Gastroesophageal sphincter (tissue), 4 donors: ENCODE data around the gene DNASE1L2. TPM values are rescaled to one million over a fixed set of nuclear protein-coding genes. Genes with fewer than 3 reads are reported as not detected.
"Not testable (repeated sequence)": the region's sequence is repeated elsewhere in the genome, so short reads cannot be mapped to it uniquely, and the experiment has no call there.

ENCODE experiments used
- ATAC-seq: fragments of 150-250 bp; one replicate; pipeline ENCODE4 v1.9.1; 2016; ENCODE audit warnings: mild to moderate bottlenecking, moderate library complexity
- H3K27ac ChIP-seq, 4 donors: fragments of 200-600 bp; sonication (generic) in 3 of 4; 1 replicate in 3 of 4; 2 replicates in 1 of 4; pipeline ENCODE4 v1.5.1; 2016 to 2019
- H3K27me3 ChIP-seq: fragments of 200-600 bp; sonication (generic); one replicate; pipeline ENCODE4 v1.5.1; 2019
- H3K36me3 ChIP-seq, 2 donors: fragments of 200-600 bp; sonication (generic); one replicate each; pipeline ENCODE4 v1.5.1; 2019; ENCODE audit warnings: control low read depth in 1 of 2
- H3K4me1 ChIP-seq, 3 donors: fragments of 200-600 bp; sonication (generic); 1 replicate in 2 of 3; 2 replicates in 1 of 3; pipeline ENCODE4 v1.5.1; 2016 to 2019; ENCODE audit warnings: control low read depth in 2 of 3
- H3K4me3 ChIP-seq, 2 donors: fragments of 200-600 bp; sonication (generic); one replicate each; pipeline ENCODE4 v1.5.1; 2019; ENCODE audit warnings: mild to moderate bottlenecking in 1 of 2, moderate library complexity in 1 of 2
- H3K9me3 ChIP-seq, 3 donors: fragments of 200-600 bp; sonication (generic); one replicate each; pipeline ENCODE4 v1.5.1; 2017 to 2019; ENCODE audit warnings: control low read depth in 2 of 3
- CTCF ChIP-seq, 4 experiments: fragments of 200-600 bp in 2 of 4; fragments of 450-650 bp in 2 of 4; sonication (generic) in 1 of 4; IDR thresholded peaks; one replicate each; pipeline ENCODE4 v1.5.1; 2017 to 2019; ENCODE audit warnings: antibody characterized with exemption in 4 of 4, mild to moderate bottlenecking in 2 of 4, moderate library complexity in 2 of 4
- EP300 ChIP-seq: sonication (generic); formaldehyde crosslinking; IDR thresholded peaks from one replicate; pipeline ENCODE4 v1.6.1; 2017; ENCODE audit warnings: antibody characterized with exemption, mild to moderate bottlenecking
- POLR2A ChIP-seq, 2 donors: fragments of 450-650 bp; IDR thresholded peaks; one replicate each; pipeline ENCODE4 v1.6.1; 2017; ENCODE audit warnings: antibody characterized with exemption in 2 of 2, mild to moderate bottlenecking in 2 of 2, moderate library complexity in 1 of 2
- POLR2AphosphoS5 ChIP-seq: sonication (generic); formaldehyde crosslinking; IDR thresholded peaks from one replicate; pipeline ENCODE4 v1.6.1; 2017; ENCODE audit warnings: antibody characterized with exemption
- WGBS, 2 donors: methylation state at CpG; one replicate each; pipeline ENCODE4 v1.1.5; 2018; ENCODE audit warnings: low coverage in 1 of 2; 5-methylcytosine and 5-hydroxymethylcytosine counted together
- total RNA-seq, 4 donors: library from RNA; depleted of rRNA; stranded (reverse); fragments of >200 nt; gene quantifications; one replicate each; pipeline ENCODE4 v1.1.0, GENCODE V29; 2016

Gene DNASE1L2
- total RNA-seq, 4 donors from 2014 or later = 0.27 to 1.7 (median 1.1) TPM; not detected in 1

GRCh38 chr16:2267505-2267912 is 31.3 kb downstream of the DNASE1L2 start:
- WGBS, 2 donors = 0% methylated on average over 6 of the region's 54 CpGs; no CpG with 5 or more reads in 1 of the 2 donors
- H3K9me3 ChIP-seq, H3K27me3 ChIP-seq: not testable (repeated sequence)
- H3K4me3 ChIP-seq = peak overlapping the region; percentile 71 to 83
- peak in 1 of 4 experiments; percentile 13 for TF ChIP-seq CTCF (IDR thresholded peaks at IDR 0.05)
- peak overlapping the region; percentile 68 to 96 (median 95) for H3K27ac ChIP-seq
- peaks cover 0 to 29% of the 10 kb centered on the region in 2 donors for H3K36me3 ChIP-seq
- ATAC-seq = peak; percentile 85
- peaks cover 0 to 70% (median 21%) of the 10 kb centered on the region in 3 donors for H3K4me1 ChIP-seq

GRCh38 chr16:2267913-2268666 is 31.8 kb downstream of the DNASE1L2 start, which contains the start of gene RNPS1:
RNPS1 (minus strand) TSS chr16:2268126; CDS start chr16:2264643, 3,483 bp downstream.
- Histone ChIP-seq H3K4me3 (peak within 1 kb of the TSS; percentile 71 to 83), H3K9me3 (no peaks in the 10 kb centered on the region), H3K27me3 (no peaks in the 10 kb centered on the region), H3K27ac (peak within 1 kb of the TSS; percentile 68 to 96 (median 95)), H3K36me3 (peaks cover 0 to 23% of the 10 kb centered on the region in 2 donors), H3K4me1 (peaks cover 0 to 70% (median 21%) of the 10 kb centered on the region in 3 donors)
- TF ChIP-seq EP300 = no peak
- peak; percentile 100 for TF ChIP-seq POLR2AphosphoS5
- no peak for TF ChIP-seq CTCF (IDR thresholded peaks at IDR 0.05)
- TF ChIP-seq POLR2A (IDR thresholded peaks at IDR 0.05) = peak; percentile 97
- ATAC-seq = peak; percentile 96
- no CpG with 5 or more reads among the region's 88 CpGs for WGBS, 2 donors

DNA sequence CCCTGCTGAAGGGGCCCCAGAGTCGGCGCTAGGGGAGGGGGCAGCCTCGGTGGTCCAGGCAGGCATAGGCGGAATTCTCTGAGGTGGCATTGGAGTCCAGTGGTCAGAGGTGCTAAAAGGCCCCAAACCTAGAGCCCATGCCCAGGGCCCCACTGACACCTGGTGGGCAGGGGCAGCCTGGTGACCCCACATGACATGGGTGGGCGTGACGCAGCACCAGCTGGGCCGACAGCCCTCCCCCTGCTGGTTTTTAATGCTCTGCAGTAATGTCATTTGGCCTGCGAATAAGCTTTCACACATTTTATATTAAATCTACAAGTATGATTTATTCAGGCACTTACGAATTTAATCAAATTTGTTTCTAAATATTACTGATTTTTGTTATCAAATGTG is 33.8 kb downstream of the DNASE1L2 start:
- H3K36me3 ChIP-seq = peaks cover 0 to 4% of the 10 kb centered on the region in 2 donors
- no peak overlapping the region for H3K4me3 ChIP-seq
- H3K9me3 ChIP-seq = no peaks in the 10 kb centered on the region
- H3K4me1 ChIP-seq = peaks cover 0 to 56% (median 18%) of the 10 kb centered on the region in 3 donors
- 60 to 86% methylated on average over 2 to 6 of the region's 9 CpGs for WGBS, 2 donors
- H3K27me3 ChIP-seq = no peaks in the 10 kb centered on the region
- peak overlapping the region in 2 of 4 donors; percentile 94 to 96 for H3K27ac ChIP-seq
- TF ChIP-seq EP300 = no peak
- no peak for TF ChIP-seq POLR2A (IDR thresholded peaks at IDR 0.05)
- no peak for TF ChIP-seq POLR2AphosphoS5
- no peak for TF ChIP-seq CTCF (IDR thresholded peaks at IDR 0.05)
- ATAC-seq = no peak

GRCh38 chr16:2270588-2271470 is 34.6 kb downstream of the DNASE1L2 start:
- ATAC-seq = no peak
- Histone ChIP-seq H3K4me1 (peaks cover 0 to 48% (median 13%) of the 10 kb centered on the region in 3 donors), H3K27me3 (no peaks in the 10 kb centered on the region), H3K27ac (no peak overlapping the region), H3K4me3 (no peak overlapping the region), H3K9me3 (no peaks in the 10 kb centered on the region), H3K36me3 (peaks cover 0 to 2% of the 10 kb centered on the region in 2 donors)
- TF ChIP-seq EP300 (no peak), POLR2AphosphoS5 (no peak), POLR2A (IDR thresholded peaks at IDR 0.05) (no peak), CTCF (IDR thresholded peaks at IDR 0.05) (no peak)
- WGBS, 2 donors = no CpG with 5 or more reads among the region's 15 CpGs
